H1 (cell line): ENCODE measurements around the gene ZC3H11A. TPM values are rescaled to one million over a fixed set of nuclear protein-coding genes. Genes with fewer than 3 reads are reported as not detected.

Experiments
- CTCF ChIA-PET: fragments of 300-600 bp; sonication (Branson Sonifier 250); formaldehyde crosslinking; loops from one replicate; lab custom pipeline; 2021; ENCODE audit not compliant: partially characterized antibody; lab: Charles Lee
- POLR2A ChIA-PET: fragments of 300-600 bp; sonication (Branson Sonifier 250); formaldehyde crosslinking; loops from one replicate; lab custom pipeline; 2021; ENCODE audit warnings: inconsistent platforms; ENCODE audit not compliant: partially characterized antibody; lab: Charles Lee
- DNase-seq, 2 experiments: peaks; one replicate each; pipeline versions ENCODE4 v3.0.0 to v3.0.0-alpha.2; 2010 to 2022; ENCODE audit warnings: low spot score in 2 of 2, low read depth in 1 of 2, mixed read lengths in 1 of 2
- FAIRE-seq: peaks from 2 replicates; lab custom pipeline; 2011; peaks lifted over from hg19 to GRCh38; lab: Jason Lieb, UNC
- H2AFZ ChIP-seq: 2 replicates; pipeline ENCODE4 v1.8.1; 2012; ENCODE audit warnings: low read length, inconsistent platforms
- H2AK5ac ChIP-seq: 2 replicates; pipeline ENCODE4 v1.6.1; 2013; ENCODE audit warnings: low read depth, low read length
- H2BK120ac ChIP-seq: replicated peaks from 2 replicates; pipeline ENCODE3; 2013; ENCODE audit warnings: low read depth, low read length, inconsistent platforms
- H2BK12ac ChIP-seq: 2 replicates; pipeline ENCODE4 v1.6.1; 2013; ENCODE audit warnings: low read depth, low read length
- H2BK15ac ChIP-seq: 2 replicates; pipeline ENCODE4 v1.6.1; 2013; ENCODE audit warnings: low read length
- H2BK20ac ChIP-seq: 2 replicates; pipeline ENCODE4 v1.6.1; 2013; ENCODE audit warnings: low read length
- H2BK5ac ChIP-seq: 2 replicates; pipeline ENCODE4 v1.6.1; 2013; ENCODE audit warnings: low read depth, low read length
- H3K14ac ChIP-seq: 2 replicates; pipeline ENCODE4 v1.6.1; 2013; ENCODE audit warnings: inconsistent platforms; ENCODE audit not compliant: insufficient read length
- H3K18ac ChIP-seq: 2 replicates; pipeline ENCODE4 v1.6.1; 2013; ENCODE audit warnings: low read length; ENCODE audit errors: extremely low read depth
- H3K23ac ChIP-seq: 2 replicates; pipeline ENCODE4 v1.6.1; 2013; ENCODE audit warnings: inconsistent platforms; ENCODE audit not compliant: insufficient read length
- H3K23me2 ChIP-seq: 2 replicates; pipeline ENCODE4 v1.6.1; 2013; ENCODE audit warnings: low read depth, low read length
- H3K27ac ChIP-seq: 2 replicates; pipeline ENCODE4 v1.6.1; 2011; ENCODE audit warnings: low read depth, low read length, inconsistent platforms
- H3K27me3 ChIP-seq, 4 experiments: replicated peaks in 1 of 4; 1 replicate in 1 of 4; 2 replicates in 3 of 4; pipeline versions ENCODE4 v1.6.1 to v1.8.1; 2011 to 2013; ENCODE audit warnings: low read length in 3 of 4, mild to moderate bottlenecking in 3 of 4, inconsistent platforms in 2 of 4, mixed read lengths in 2 of 4, moderate library complexity in 1 of 4; ENCODE audit not compliant: control insufficient read depth in 3 of 4, insufficient read depth in 3 of 4; ENCODE audit errors: extremely low read depth in 1 of 4
- H3K36me3 ChIP-seq, 4 experiments: 2 replicates each; pipeline versions ENCODE4 v1.6.1 to v1.8.1; 2011 to 2013; ENCODE audit warnings: mild to moderate bottlenecking in 4 of 4, low read length in 3 of 4, moderate library complexity in 2 of 4, control low read depth in 1 of 4, inconsistent platforms in 1 of 4; ENCODE audit not compliant: insufficient read depth in 4 of 4, control insufficient read depth in 2 of 4
- H3K4ac ChIP-seq: replicated peaks from 2 replicates; pipeline ENCODE3; 2013; ENCODE audit warnings: low read length, low read depth, mixed read lengths, inconsistent platforms; ENCODE audit not compliant: insufficient read length
- H3K4me1 ChIP-seq, 4 experiments: replicated peaks in 1 of 4; 1 replicate in 1 of 4; 2 replicates in 3 of 4; pipeline versions ENCODE4 v1.6.1 to v1.8.1; 2011 to 2013; ENCODE audit warnings: low read length in 3 of 4, inconsistent platforms in 2 of 4, mixed read lengths in 1 of 4; ENCODE audit not compliant: insufficient read depth in 4 of 4, control insufficient read depth in 3 of 4
- H3K4me2 ChIP-seq, 2 experiments: 2 replicates each; pipeline versions ENCODE4 v1.6.1 to v1.8.1; 2011 to 2013; ENCODE audit warnings: low read depth in 2 of 2, low read length in 2 of 2, control low read depth in 1 of 2, inconsistent platforms in 1 of 2, mild to moderate bottlenecking in 1 of 2; ENCODE audit not compliant: insufficient read depth in 1 of 2
- H3K4me3 ChIP-seq, 4 experiments: fragments of 200-600, 300-600 bp in 1 of 4; sonication (generic), shearing (Covaris generic), sonication (Bioruptor Twin) in 1 of 4; 2 replicates each; pipeline versions ENCODE4 v1.5.1 to v1.8.1; 2011 to 2016; ENCODE audit warnings: low read length in 4 of 4, low read depth in 3 of 4, control low read depth in 2 of 4, inconsistent platforms in 2 of 4, mild to moderate bottlenecking in 2 of 4, mixed read lengths in 1 of 4, moderate library complexity in 1 of 4; ENCODE audit not compliant: insufficient read depth in 2 of 4; ENCODE audit errors: extremely low read depth in 1 of 4
- H3K56ac ChIP-seq: replicated peaks from 2 replicates; pipeline ENCODE3; 2013; ENCODE audit warnings: low read depth, mild to moderate bottlenecking, mixed read lengths, low read length, inconsistent platforms; ENCODE audit not compliant: insufficient read length
- H3K79me1 ChIP-seq: 2 replicates; pipeline ENCODE4 v1.6.1; 2013; ENCODE audit warnings: low read depth, low read length, control low read depth
- H3K79me2 ChIP-seq, 2 experiments: 2 replicates each; pipeline versions ENCODE4 v1.6.1 to v1.8.1; 2012 to 2013; ENCODE audit warnings: low read length in 2 of 2, mild to moderate bottlenecking in 2 of 2, inconsistent platforms in 1 of 2; ENCODE audit not compliant: insufficient read depth in 2 of 2, control insufficient read depth in 1 of 2
- H3K9ac ChIP-seq, 4 experiments: replicated peaks in 1 of 4; 1 replicate in 1 of 4; 2 replicates in 3 of 4; pipeline versions ENCODE4 v1.6.1 to v1.8.1; 2011 to 2013; ENCODE audit warnings: low read depth in 3 of 4, low read length in 3 of 4, control low read depth in 2 of 4, mild to moderate bottlenecking in 2 of 4, moderate library complexity in 2 of 4, inconsistent platforms in 1 of 4; ENCODE audit errors: extremely low read depth in 1 of 4
- H3K9me3 ChIP-seq, 2 experiments: 2 replicates each; pipeline versions ENCODE4 v1.6.1 to v1.8.1; 2012 to 2013; ENCODE audit warnings: mild to moderate bottlenecking in 2 of 2, moderate library complexity in 2 of 2, control low read depth in 1 of 2, inconsistent platforms in 1 of 2, low read depth in 1 of 2, low read length in 1 of 2, mixed read lengths in 1 of 2; ENCODE audit not compliant: insufficient read depth in 2 of 2
- H4K20me1 ChIP-seq, 2 experiments: replicated peaks in 1 of 2; 2 replicates each; pipeline versions ENCODE3 to v1.8.1; 2011 to 2013; ENCODE audit warnings: inconsistent platforms in 2 of 2, low read length in 2 of 2, mild to moderate bottlenecking in 1 of 2; ENCODE audit not compliant: insufficient read depth in 2 of 2, control insufficient read depth in 1 of 2
- H4K5ac ChIP-seq: 2 replicates; pipeline ENCODE4 v1.6.1; 2013; ENCODE audit warnings: low read length, low read depth, mixed read lengths, inconsistent platforms; ENCODE audit not compliant: insufficient read length
- H4K8ac ChIP-seq: 2 replicates; pipeline ENCODE4 v1.8.0; 2013; ENCODE audit warnings: mild to moderate bottlenecking, moderate library complexity, low read length, inconsistent platforms; ENCODE audit not compliant: insufficient read depth; ENCODE audit errors: extremely low read depth
- H4K91ac ChIP-seq: replicated peaks from 2 replicates; pipeline ENCODE3; 2013; ENCODE audit warnings: low read length, mixed read lengths, inconsistent platforms; ENCODE audit not compliant: insufficient read length
- BCL11A ChIP-seq, 2 experiments: IDR thresholded peaks; one replicate each; pipeline ENCODE4 v1.6.1; 2011; ENCODE audit warnings: low read depth in 2 of 2, low read length in 2 of 2, mild to moderate bottlenecking in 2 of 2
- CBX8 ChIP-seq: fragments of 300-800, 300-1000 bp; sonication (generic); IDR thresholded peaks from 2 replicates; pipeline ENCODE4 v1.7.1; 2016; ENCODE audit warnings: low read depth, low read length, borderline replicate concordance
- CEBPB ChIP-seq: IDR thresholded peaks from 2 replicates; pipeline ENCODE4 v1.6.1; 2012; ENCODE audit warnings: low read depth, low read length
- CHD2 ChIP-seq: IDR thresholded peaks from 2 replicates; pipeline ENCODE4 v1.6.1; 2012; ENCODE audit warnings: low read length, improper control_type of control experiment
- MAFK ChIP-seq: IDR thresholded peaks from 2 replicates; pipeline ENCODE4 v1.6.1; 2012; ENCODE audit warnings: low read depth, mild to moderate bottlenecking, improper control_type of control experiment, low read length
- MAX ChIP-seq: IDR thresholded peaks from 2 replicates; pipeline ENCODE4 v1.6.1; 2012; ENCODE audit warnings: inconsistent platforms
- POLR2A ChIP-seq, 2 experiments: IDR thresholded peaks; 1 replicate in 1 of 2; 2 replicates in 1 of 2; pipeline ENCODE4 v1.6.1; 2011; ENCODE audit warnings: low read depth in 2 of 2, low read length in 2 of 2, mild to moderate bottlenecking in 2 of 2; ENCODE audit errors: control extremely low read depth in 1 of 2
- SIN3A ChIP-seq, 2 experiments: IDR thresholded peaks in 1 of 2; conservative IDR thresholded peaks in 1 of 2; 2 replicates each; pipeline ENCODE4 v1.6.1; 2011 to 2012; ENCODE audit warnings: low read length in 2 of 2, improper control_type of control experiment in 1 of 2, low read depth in 1 of 2, mild to moderate bottlenecking in 1 of 2
- SIX5 ChIP-seq: IDR thresholded peaks from 2 replicates; pipeline ENCODE4 v1.6.1; 2011; ENCODE audit warnings: mild to moderate bottlenecking, low read depth, low read length
- SP2 ChIP-seq: IDR thresholded peaks from 2 replicates; pipeline ENCODE4 v1.6.1; 2012; ENCODE audit warnings: mild to moderate bottlenecking, low read length, inconsistent platforms
- ZNF274 ChIP-seq: IDR thresholded peaks from 2 replicates; pipeline ENCODE4 v1.7.0; 2012; ENCODE audit warnings: low read length, borderline replicate concordance; ENCODE audit errors: extremely low read depth
- WGBS, 2 experiments: shearing (Covaris generic) in 1 of 2; methylation state at CpG; one replicate each; pipeline versions ENCODE4 v1.1.6 to v1.1.7; 2013 to 2015; ENCODE audit warnings: low lambda C conversion rate in 2 of 2, mixed read lengths in 2 of 2, inconsistent platforms in 1 of 2, low coverage in 1 of 2, missing lambda C conversion rate in 1 of 2; ENCODE audit not compliant: insufficient replicate concordance in 2 of 2, insufficient coverage in 1 of 2, insufficient read length in 1 of 2; ENCODE audit errors: extremely low coverage in 1 of 2, missing lambda C conversion rate in 1 of 2; 5-methylcytosine and 5-hydroxymethylcytosine counted together
- polyA plus RNA-seq, 7 experiments: library from polyadenylated mRNA; depleted of rRNA in 3 of 7; stranded (reverse) in 5 of 7; unstranded in 2 of 7; fragments of >200 nt in 5 of 7; fragments of 200-250 nt in 2 of 7; gene quantifications; 1 replicate in 5 of 7; 2 replicates in 1 of 7; 4 replicates in 1 of 7; pipeline versions ENCODE4 v1.2.1 to v1.2.3, GENCODE V29; 2011 to 2013; ENCODE audit warnings: missing spikeins in 2 of 7, mixed read lengths in 2 of 7
- total RNA-seq: library from RNA; stranded (reverse); fragmentation: NEBNext Ultra II Directional; extraction: Animal tissue kit (Norgen Biotek cat#: 25700); gene quantifications from 2 replicates; pipeline ENCODE4 v1.2.1, GENCODE V29; 2021
- TF ChIP-seq, protein P1 (sequence below): IDR thresholded peaks from 2 replicates; pipeline ENCODE4 v1.6.1; 2011; ENCODE audit warnings: low read length, improper control_type of control experiment

The ZC3H11A gene
- total and polyA plus RNA-seq, 2 of the 8 experiments (the other 6 are each of a cell fraction or from before 2014, with no cell fraction given), result 37.2 to 105 TPM

DNA sequence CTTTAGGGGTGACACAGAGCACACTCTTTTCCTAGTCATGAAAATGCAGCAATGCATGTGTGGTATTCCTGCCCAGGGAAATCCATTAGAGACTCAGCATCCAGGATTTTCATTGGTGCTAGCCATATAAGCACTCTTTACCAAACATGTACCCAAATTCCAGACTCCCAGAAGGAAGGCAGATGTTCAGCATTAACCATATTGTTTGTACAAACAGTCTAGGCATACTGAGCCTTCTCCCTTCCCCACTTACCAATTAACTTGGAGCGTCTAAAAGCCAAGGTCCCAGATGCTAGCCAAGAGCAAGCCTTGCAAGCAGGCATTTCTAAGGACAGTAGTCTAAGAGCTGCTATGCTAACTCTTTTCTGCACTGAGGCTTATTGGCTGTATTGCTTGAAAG is 27.9 kb downstream of the ZC3H11A start:
- H4K20me1 ChIP-seq, result peaks cover 5 to 7% of the 10 kb centered on the region in 2 experiments
- CTCF ChIA-PET, result no interaction called here
- TF ChIP-seq MAFK (no peak), SIN3A (conservative IDR thresholded peaks at IDR 0.05 in 1 of 2, IDR thresholded peaks at IDR 0.05 in 1 of 2; ENCODE audit: low read depth in 1 of 2, low read length in 2 of 2) (no peak), ZNF274 (no peak), CEBPB (no peak), CHD2 (no peak), CBX8 (no peak), SIX5 (no peak), SP2 (no peak), POLR2A (IDR thresholded peaks at IDR 0.05; ENCODE audit: control extremely low read depth in 1 of 2, low read depth in 2 of 2, low read length in 2 of 2) (no peak), BCL11A (IDR thresholded peaks at IDR 0.05; ENCODE audit: low read depth in 2 of 2, low read length in 2 of 2) (no peak), MAX (no peak)
- TF ChIP-seq, protein P1, sequence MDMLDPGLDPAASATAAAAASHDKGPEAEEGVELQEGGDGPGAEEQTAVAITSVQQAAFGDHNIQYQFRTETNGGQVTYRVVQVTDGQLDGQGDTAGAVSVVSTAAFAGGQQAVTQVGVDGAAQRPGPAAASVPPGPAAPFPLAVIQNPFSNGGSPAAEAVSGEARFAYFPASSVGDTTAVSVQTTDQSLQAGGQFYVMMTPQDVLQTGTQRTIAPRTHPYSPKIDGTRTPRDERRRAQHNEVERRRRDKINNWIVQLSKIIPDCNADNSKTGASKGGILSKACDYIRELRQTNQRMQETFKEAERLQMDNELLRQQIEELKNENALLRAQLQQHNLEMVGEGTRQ, result no peak

More for the DNA sequence above, 27.9 kb downstream of the ZC3H11A start:
- POLR2A ChIA-PET, result interaction anchor here (1.1 to 1.2 kb wide), 2 partner anchors 12 to 13 kb away, joined by 3 read pairs; no protein-coding TSS in a partner anchor
- Histone ChIP-seq H3K4ac (no peak overlapping the region), H4K8ac (no peak overlapping the region), H2BK120ac (no peak overlapping the region), H3K9me3 (no peaks in the 10 kb centered on the region), H2AFZ (no peak overlapping the region), H2BK5ac (no peak overlapping the region), H3K36me3 (peaks cover 9 to 59% (median 40%) of the 10 kb centered on the region in 4 experiments), H2BK15ac (no peak overlapping the region), H3K27me3 (no peaks in the 10 kb centered on the region), H3K9ac (no peak overlapping the region), H4K91ac (no peak overlapping the region), H3K4me3 (no peak overlapping the region), H2AK5ac (no peak overlapping the region), H3K56ac (no peak overlapping the region), H3K18ac (no peak overlapping the region), H3K4me1 (no peaks in the 10 kb centered on the region), H3K4me2 (no peak overlapping the region), H3K14ac (no peak overlapping the region), H2BK20ac (no peak overlapping the region), H3K23ac (no peak overlapping the region), H3K79me2 (peaks cover 0 to 28% of the 10 kb centered on the region in 2 experiments; a peak in 2 of 4 replicates), H4K5ac (no peak overlapping the region), H3K79me1 (peaks cover 4% of the 10 kb centered on the region; the same call in 1 of the 2 replicates), H3K27ac (no peak overlapping the region), H2BK12ac (no peak overlapping the region), H3K23me2 (no peaks in the 10 kb centered on the region)
- FAIRE-seq (no peak), DNase-seq (no peak)
- WGBS, 2 experiments, result 84% methylated on average over 1 of the region's 1 CpG; no CpG with 5 or more reads in 1 of the 2 experiments
